GM11168 (cell line): ENCODE data around the gene ZRANB2.

Experiments used
- in situ Hi-C: fragments of 300-500 bp; cut with MboI; formaldehyde crosslinking; loops from one replicate; pipeline ENCODE4 v1.12.0; 2022; ENCODE audit warnings: low sequenced_read_pairs; ENCODE audit not compliant: unreplicated experiment

ZRANB2 gene, protein sequence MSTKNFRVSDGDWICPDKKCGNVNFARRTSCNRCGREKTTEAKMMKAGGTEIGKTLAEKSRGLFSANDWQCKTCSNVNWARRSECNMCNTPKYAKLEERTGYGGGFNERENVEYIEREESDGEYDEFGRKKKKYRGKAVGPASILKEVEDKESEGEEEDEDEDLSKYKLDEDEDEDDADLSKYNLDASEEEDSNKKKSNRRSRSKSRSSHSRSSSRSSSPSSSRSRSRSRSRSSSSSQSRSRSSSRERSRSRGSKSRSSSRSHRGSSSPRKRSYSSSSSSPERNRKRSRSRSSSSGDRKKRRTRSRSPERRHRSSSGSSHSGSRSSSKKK

DNA sequence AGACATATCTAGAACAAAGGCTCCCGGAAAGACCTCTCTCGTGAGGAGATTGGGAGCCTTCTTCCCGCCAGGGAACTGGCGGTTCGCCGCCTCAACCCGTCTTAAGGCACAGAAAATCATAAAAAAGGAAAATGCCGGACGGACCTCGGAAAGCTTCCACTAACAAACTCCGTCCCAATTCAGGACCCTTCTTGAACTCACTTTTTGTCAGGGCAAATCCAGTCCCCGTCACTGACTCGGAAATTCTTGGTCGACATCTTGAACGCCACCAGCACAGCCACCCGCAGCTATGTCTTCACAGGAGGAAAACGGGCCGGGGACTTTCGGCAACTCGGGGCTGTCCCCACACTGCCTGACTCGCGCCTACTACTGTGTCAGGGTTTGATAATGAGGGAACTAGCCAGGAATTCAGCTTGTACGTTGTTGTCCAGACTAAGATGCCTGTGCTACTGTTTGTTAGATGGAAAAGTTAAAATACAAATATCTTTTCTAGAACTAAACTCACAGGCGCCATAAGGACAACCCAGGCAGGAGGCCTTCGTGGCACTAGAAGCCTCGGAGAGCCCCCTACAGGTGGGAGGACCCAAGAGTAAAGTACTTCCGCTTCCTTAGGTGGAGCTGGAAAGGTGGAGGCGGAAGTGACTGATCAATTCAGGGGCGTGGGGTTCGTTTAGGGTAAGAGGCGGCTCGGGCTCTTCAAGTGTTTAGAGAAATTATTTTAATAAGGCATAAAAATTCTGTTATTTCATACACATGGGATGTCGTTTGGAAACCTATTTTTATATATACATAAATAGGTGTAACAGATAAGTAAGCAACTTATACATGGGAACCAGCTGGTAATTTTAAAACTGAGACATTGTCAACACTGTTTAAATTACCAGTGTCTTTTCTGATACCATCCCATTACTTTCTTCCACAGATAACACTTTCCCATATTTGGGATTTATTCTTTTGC lies at the start of gene ZRANB2:
Gene ZRANB2 (minus strand): TSS at position 297 of the 958 bp plus-strand sequence. CDS start 40 bp downstream, at position 257.
- in situ Hi-C loops: no loop called here

DNA sequence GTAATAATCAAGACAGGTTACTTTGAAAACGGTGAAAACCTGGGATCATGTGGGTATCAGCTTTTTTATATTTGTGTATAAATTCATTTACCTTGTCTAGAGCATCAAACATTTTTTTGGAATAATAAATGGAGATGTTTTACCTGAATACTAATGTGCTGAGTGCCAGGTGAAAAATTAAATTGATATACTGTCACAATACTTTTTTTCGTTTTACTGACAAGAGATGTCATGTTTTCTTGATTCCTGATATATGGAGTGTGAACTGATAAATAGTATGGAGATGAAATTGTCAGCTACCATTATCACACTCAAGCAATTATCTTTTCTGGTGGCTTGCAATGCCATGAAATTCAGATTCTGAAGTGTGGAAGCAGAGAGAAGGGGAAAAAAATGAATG lies 47.2 kb upstream of the ZRANB2 start:
- in situ Hi-C loops: no loop called here

DNA sequence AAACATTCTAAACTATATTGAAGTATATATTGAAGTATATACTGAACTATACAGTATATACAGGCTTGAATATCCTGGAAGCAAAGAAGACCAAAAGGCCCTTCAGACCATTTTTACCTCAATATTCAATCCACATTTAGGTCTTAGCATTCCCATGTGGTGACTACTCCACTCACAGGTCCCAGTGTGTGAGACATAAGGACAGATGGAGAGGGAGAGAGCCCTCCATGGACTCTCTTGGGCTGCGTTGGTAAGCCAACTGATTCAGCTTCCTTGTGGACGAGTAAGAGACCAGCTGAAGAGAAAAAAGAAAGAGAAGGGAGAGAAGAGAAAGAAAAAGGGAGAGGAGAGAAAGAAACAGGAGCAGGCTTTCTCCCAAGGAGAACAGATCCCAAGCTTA lies 37.3 kb upstream of the ZRANB2 start:
- in situ Hi-C loops: no loop called here

DNA sequence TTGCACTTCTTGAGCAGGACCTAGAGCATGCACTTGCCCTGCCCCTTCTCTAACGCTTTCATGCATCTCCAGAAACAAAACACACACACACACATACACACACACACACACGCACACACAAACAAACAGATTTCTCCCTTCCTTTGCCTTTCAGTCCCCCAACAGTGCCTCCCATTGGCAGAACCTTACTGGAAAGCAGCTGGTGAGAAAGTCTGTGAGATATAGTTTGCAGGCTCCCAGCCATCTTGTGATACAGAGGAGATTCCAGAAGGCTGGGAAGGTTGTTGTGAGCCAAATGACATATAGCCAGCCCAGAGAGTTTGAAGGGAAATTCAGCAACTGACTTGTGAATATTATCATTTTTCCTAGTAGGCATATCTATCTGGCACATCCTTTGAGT lies 35.9 kb upstream of the ZRANB2 start:
- in situ Hi-C loops: no loop called here

DNA sequence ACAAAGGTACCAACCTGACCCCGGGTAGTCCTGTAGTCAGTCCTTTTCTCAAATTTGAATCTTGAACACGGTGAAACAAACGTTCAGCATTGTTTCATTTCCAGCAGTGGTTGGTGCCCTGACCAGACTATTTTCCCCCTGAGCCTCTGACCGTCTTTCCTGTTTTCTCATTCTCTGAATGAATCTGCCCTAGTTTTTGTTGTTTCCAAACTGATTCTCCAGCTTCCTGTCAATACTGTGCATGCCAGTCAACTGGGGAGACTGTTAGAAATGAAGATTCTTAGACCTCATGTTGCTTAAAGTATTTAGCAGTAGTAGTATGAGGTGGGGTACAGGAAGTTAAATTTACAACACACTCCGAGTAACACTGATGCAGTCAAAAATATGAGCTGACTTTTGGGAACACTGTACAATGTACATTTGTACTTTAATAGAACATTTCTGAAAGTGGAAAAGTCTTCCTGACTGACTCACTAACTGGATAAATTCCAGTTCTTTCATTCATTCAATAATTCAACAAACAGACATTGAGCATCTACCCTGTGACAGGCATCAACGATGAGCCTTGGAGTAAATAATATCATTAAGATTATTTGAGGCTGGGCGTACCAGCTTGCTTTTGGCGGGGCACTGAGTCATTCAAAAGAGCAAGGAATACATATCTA lies 26.0 kb upstream of the ZRANB2 start:
- in situ Hi-C loops: no loop called here

DNA sequence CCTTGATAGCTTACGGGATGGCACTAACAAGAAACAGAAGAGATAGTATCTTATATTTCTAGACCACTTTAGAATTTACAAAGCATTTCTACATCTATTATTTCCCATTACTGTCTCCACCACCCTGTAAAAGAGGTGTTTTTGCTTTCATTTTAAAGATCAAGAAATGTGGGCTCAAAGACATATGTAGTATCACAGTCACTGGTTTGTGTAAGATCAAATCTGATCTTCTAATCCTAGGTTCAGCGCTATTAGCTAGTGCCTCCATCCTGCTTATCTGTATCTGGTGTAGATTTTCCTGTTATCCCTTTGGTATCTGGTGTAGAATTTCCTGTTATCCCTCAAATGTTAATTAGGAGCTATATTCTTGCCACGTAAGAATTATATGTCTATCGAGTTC lies 23.6 kb upstream of the ZRANB2 start:
- in situ Hi-C loops: no loop called here

DNA sequence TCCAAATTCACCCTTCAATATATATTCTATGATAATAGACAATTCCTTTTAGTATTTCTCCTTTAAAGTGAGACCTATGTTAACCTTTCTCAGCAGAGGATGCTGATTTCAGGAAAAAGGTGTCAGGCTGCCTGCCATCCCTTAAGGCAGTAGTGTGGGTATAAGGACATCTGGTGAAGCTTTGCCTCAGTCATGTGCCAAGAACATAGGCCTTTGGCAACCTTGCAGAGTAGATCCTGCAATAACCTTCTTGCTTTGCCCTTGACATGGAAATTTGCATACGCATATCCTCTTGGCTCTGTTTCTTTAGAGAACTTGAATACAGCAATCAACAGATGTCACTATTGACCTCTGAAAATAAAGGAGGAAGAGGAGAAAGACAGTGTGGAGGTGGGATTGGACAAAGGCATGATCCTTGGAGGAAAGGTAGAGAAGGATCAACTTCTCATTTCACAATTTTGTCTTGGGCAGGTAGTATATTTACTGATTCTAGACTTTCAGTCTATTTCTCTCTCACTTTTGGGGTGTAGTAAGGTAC lies 21.1 kb upstream of the ZRANB2 start:
- in situ Hi-C loops: no loop called here

DNA sequence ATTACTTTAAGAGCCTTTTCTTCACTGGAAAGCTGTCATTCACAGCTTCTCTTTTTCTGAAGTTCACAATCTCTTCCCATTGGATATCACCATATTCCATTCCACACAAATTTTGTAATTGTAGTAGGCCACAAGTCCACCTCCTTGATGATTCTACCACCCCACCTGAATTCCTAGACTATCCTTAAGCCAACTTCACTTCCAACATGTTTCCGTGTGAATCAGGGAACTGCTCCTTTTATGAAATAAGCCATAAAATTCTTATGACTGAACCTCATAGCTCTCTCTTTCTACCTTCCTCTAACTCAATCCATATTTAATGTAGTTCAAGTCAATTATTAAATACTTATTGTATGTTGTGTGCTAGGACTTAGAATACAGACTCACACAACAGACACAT lies 16.6 kb upstream of the ZRANB2 start:
- in situ Hi-C loops: no loop called here

DNA sequence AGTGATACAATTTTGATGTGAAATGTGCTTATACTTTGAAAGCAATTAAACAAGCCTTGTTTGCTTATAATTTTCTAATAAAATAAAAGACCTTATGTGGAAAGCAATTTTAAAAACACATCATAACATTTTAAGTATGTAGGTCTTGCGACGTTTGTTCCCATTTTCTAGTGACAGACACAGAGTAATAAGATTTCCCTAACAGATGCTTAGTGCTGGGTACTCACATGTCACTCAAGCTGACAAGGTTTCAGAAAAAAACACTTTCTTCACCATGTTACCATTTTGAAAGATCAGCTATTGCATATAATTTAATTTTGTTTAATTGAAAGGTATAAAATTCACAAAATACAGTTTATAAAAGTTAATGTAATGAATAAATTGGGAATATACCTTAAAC lies 14.1 kb upstream of the ZRANB2 start:
- in situ Hi-C loops: no loop called here

DNA sequence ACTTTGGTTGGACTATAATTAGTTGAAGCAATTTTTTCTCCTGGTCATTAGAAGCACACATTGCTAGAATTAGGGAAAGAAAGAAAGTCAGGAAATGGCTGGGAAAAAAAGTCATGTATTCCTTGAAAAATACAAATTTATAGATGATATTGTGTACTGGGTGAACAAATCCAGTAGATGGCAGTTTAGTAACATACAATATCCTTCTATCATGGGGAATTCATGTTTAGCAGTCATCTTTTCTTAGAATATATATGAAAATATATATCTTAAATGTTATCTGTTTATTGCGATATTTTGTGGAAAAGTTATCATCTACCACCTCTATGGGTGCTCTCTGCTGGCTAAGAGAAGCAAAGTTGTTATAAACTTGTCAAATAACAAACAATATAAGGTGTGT lies 13.1 kb upstream of the ZRANB2 start:
- in situ Hi-C loops: no loop called here

DNA sequence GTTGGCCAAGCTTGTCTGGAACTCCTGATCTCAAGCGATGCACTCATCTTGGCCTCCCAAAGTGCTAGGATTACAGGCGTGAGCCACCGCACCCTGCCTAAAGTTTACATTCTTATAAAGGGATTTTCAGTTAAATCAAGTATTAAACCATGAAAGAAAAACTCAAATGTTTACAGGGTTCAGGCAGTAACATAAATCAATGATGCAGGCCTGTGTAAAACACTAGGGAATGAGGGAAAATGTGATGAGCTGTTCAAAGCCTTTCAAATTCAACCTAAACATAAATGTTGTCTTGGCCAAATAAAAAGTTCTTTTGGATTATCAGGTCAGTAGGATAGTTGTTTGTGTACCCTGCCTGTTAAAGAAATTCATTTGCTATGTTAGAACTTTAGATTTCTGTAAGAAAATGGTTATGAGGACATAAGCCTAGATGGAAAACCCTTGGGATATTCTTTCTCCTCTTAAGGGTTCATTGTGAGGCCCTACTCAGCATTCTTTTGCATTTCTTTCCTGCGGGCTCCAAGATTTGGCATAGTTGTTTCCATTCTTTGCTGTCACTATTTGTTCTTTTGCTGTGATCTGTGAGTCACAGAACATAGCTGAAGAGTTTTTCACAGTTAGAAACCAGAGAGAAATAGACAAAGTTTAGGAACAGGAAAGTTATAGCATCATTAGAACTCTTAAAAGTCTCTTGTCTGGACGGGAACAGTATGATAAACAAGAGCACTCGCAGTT lies 8.9 kb upstream of the ZRANB2 start:
- in situ Hi-C loops: no loop called here

DNA sequence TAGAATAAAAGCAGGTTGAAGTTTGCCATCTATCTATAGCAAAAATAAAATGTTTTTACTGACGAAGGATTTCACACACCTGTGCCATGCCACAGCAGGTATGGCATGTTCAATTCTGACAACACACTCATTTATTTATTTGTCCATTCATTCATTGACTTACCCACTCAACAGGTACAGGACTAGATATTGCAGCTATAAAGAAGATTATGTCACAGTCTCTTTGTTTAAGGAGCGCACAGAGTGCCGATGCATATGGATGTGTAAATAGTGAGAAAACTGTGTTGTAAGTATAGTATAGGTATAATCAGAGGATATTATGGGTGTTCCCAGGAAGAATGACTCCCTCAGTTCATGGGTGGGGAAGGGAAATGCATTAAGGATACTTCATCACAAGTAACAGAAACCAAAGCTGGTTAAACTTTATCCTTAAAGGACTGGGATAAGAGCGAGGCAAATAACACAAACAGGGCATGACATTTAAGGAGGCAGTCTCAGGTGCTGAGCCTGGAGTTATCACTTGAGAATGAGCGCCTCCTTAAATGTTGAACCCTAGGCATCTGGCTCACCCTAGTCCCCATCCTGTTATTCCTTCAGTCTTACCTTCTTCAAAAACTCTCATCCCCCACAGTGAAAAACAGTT lies 7.9 kb upstream of the ZRANB2 start:
- in situ Hi-C loops: no loop called here

DNA sequence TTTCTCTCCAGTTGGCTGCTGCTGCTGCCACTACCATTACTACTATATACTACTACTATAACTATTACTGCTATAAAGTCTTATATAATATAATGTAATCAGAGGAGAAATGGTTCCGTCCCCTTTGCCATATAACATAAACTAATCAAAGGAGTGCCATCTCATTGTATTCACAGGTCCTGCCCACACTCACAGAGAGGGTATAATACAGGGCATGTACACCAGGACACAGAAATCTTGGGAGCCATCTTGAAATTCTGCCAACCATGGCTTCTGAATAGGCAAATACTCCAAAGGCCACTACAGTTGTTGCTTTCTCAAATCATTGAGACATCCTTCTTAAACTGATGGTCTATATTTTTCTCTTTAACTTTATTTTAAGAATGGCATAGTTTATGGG lies 6.9 kb upstream of the ZRANB2 start:
- in situ Hi-C loops: no loop called here

DNA sequence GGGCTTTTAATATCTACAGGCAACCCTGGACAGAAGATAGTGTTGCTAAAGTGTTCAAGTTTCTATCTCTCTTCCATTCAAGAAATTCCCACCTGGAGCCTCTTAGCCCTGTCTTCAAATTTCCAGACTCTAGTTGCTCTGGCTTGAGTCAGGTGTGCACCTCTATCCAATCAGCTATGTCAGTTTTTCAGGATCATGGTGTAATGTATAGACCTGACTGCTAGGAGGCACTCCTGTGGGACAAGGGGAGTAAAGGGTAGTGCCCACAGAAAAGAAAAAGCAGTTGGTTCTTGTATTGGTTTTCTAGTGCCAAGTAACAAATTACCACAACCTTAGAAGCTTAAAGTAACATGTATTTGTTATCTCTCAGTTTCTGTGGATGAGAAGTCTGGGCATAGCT lies 6.2 kb upstream of the ZRANB2 start:
- in situ Hi-C loops: no loop called here

DNA sequence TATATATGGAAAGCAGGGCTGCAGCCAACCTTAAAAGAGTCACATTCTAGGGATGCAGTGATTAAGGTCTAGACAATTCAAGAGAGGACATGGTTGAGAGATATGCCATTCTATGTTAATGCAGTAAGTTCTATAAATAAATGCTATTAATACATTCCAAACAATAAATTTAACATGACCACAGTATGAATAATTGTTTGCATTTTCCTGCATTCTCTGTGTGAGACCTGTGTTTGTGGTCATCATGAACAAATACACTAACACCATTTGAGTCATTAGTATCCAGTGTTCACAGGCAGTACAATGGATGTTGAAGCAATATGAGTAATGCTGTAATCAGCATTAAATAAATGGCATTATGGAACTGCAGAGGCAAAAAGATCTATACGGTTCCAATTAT lies 5.5 kb upstream of the ZRANB2 start:
- in situ Hi-C loops: no loop called here

DNA sequence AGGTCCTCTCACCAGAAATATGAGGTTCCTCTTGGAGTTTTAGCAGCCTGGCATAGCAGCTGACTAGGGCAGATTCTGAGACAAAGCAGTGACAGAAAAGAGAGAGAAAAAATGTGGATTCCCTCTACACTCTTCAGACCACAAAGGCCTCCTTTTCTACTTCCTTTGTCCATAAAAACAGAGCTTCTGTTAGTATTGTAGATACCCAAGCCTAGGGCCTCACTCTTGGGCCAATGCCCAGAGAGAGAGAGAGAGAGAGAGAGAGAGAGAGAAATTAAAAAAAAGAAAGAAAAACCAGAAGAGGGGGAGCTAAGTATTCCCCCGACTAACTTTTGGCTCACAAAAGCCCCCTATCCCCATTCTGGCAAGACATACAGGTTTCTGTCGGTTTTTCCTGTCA lies 2.4 kb upstream of the ZRANB2 start:
- in situ Hi-C loops: no loop called here

DNA sequence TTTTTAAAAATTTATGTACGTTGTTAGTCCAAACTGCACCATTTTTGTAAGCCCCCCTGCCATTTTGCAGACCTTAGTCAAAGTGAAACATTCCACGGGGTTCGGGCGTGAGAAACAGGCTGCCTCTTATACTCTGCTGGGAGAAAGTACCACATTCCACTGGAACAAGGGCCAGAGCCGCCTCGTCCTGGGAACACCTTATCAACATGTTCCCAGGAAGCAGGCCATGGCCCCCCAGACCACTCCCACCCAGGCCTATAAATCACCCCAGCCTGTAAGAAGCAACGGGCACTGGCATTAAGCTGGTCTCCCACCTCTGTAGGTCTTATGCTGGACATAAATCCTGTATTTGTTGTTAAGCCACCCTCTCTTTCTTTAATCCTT lies 854 bp upstream of the ZRANB2 start:
- in situ Hi-C loops: no loop called here

DNA sequence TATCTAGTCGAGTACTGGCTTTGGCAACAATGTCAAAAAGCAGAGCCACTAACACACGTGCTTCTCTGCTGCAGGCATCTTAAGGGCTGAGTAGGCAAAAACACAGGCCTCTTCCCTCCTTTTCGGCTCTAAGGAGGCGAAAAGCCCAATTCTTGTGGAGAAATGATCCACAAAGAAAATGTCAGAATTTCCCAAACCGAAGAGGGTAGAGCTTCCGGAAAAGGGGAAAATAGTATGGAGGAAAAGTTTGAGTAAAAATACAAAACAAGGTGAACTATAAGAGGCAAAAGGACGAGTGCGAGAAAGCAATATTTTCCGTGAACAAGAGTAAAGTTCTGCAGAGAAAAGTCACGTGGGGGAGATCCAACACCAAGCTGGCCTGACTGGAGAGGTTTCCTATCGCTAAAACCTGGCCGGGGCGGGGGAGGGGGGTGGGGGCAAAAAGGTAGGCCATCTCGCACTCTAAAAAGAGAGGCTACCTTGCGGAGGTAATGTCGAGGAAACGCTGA lies 551 bp downstream of the ZRANB2 start:
- in situ Hi-C loops: no loop called here

DNA sequence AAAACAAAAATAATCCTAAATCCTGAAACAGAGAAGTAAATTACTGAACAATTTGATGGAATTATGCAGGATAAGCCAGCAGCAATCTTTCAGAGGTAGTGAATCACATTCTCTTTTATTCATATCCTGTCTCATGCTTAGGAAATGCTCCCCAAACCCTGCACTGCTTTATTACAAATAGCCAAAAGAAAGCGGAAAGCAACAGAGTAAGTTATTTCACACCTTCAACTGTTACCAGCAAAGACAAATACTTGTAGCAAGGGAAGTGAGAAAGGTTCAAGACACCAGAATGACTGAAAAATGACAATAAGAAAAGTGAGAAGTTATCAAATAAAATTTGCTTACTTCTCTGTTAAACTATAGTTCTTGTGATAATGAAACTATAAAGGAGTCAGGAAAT lies 6.2 kb downstream of the ZRANB2 start:
- in situ Hi-C loops: loop anchor here (25.0 kb wide), 1 partner anchor 537 kb away; no protein-coding TSS in a partner anchor
